Left kidney (tissue), 8 donors: ENCODE data around the gene WDR93. TPM values are rescaled to one million over a fixed set of nuclear protein-coding genes. Genes with fewer than 3 reads are reported as not detected.

Experiments
- DNase-seq: peaks from one replicate; pipeline ENCODE4 v3.0.0-alpha.2; 2013
- long read RNA-seq, 8 donors: transcript quantifications; one replicate each; lab custom pipeline, GENCODE V29; 2026
- polyA plus RNA-seq: library from polyadenylated mRNA; unstranded; fragments of 120-200 nt; gene quantifications from one replicate; pipeline ENCODE4 v1.2.1, GENCODE V29; 2013; ENCODE audit not compliant: insufficient read length

The WDR93 gene
- 3.7 TPM for polyA plus RNA-seq
- long read RNA-seq, donor 1, partial matches to known transcripts = 34 of 35 reads
- long read RNA-seq, donor 1, other reads (novel, unspliced or antisense) = 0 of 35 reads
- long read RNA-seq, donor 2 = 0 reads
- long read RNA-seq, donor 3 = 0 reads
- long read RNA-seq, donor 4 = 0 reads
- long read RNA-seq, donor 5, partial matches to known transcripts = 0 of 1 reads
- long read RNA-seq, donor 5, other reads (novel, unspliced or antisense) = 0 of 1 reads
- long read RNA-seq, donor 6, partial matches to known transcripts = 0 of 1 reads
- long read RNA-seq, donor 6, other reads (novel, unspliced or antisense) = 0 of 1 reads
- long read RNA-seq, donor 7, partial matches to known transcripts = 0 of 1 reads
- long read RNA-seq, donor 7, other reads (novel, unspliced or antisense) = 0 of 1 reads
- long read RNA-seq, donor 8 = 0 reads

DNA sequence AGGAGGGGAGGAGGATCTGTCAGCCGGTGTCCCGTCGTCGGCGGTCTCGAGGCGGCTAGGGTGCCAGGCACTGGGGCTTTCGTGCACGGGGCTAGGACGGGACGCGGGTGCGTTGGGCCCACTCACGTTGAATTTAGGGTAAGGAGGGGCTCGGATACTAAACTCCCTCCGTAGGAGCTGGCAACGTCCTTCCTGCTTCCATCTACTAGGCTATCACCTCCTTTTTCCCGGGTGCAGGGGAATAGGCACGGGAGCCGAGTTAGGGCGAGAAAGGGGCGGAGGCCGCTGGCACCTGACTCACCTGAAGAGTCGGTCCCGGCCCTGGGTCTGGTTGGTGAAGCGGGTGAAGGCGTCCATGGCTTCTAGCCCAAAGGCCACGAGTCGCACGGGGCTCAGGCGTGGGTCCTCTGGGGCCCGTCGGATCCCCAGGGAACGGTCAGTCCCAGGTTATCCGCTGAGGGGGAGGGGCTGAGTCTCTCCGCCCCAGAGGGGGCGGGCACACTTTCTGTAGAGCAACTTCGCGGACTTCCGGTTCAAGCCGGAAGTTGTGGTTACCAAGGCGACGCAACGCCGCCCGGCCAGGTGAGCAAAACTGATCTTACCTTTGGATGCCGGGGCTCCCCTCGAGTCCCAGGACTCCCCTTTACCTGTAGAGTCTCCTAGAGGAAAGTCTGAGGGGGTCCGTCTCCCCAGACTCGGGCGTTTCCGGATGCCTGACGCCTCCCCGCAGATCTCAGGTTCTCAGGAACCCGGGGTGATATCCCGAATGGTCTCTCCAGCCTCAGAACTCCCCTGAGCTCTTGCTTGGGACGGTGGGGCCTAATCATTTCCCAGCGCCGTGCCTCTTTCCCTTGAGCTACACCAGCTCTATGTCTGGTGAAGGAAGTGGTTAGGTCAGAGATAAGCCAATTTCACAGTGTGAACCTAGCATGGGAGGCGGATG lies at the start of gene WDR93, which contains the start of gene PEX11A:
Gene WDR93, plus strand, starts transcription at position 536 of the 943 bp plus-strand sequence. CDS start 10,936 bp downstream, outside the sequence.
Gene PEX11A, minus strand, starts transcription at position 479 of the 943 bp plus-strand sequence. Its CDS starts 122 bp downstream, at position 357.
- peak; percentile 83 for DNase-seq

DNA sequence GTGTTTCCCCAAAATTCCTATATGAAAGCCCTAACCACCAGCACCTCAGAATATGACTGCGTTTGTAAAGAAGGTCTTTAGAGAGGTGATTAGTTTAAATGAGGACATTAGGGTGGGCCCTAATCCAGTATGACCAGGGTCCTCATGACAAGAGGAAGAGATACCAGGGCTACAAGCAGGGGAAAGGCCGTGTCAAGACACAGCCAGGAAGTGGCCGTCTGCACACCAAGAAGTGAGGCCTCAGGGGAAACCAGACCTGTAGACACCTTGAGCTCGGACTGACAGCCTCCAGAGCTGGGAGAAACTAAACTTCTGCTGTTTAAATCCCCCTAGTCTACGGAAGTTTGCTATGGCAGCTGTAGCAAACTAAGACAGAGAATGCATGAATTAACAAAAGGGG lies 49.6 kb upstream of the WDR93 start:
- no peak for DNase-seq

- DNase-seq = no peak
Measured at GRCh38 chr15:89642106-89642505, 48.5 kb upstream of the WDR93 start.

GRCh38 chr15:89645680-89646079 lies 44.9 kb upstream of the WDR93 start:
- DNase-seq = no peak

DNA sequence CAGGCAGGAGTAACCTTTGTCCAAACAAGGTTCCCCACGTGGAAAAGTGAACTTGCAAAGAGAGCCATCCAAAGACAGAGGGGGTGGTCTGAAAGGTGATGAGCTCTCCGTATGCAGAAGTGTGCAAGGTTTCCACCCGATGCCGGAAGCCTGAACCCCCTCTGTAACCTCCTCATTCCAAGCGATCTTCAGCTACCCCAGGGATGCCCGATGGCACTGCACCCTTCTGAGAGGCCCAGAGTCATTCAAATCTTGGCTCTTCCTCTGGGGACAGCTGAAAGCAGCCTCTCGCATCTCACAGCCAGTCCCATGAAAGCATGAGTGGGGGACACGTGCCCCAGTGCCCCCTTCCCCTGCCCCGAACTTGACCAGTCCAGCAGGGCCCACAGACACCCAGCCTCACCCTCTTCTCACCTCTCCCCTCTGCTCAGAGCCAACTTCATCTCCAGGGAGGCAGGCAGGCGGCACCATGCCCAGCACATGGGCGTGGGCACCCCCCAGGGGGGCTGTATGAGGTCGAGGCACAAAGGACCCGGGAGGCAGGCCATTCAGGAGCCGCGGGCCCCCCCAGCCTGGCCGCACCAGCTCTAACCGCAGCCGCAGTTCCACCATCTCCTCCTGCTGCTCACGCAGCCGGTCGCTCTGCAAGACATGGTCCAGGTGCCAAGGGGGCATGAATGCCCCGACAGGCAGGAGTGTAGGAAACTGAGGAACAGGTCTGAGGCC lies 44.0 kb upstream of the WDR93 start:
- DNase-seq = no peak

DNA sequence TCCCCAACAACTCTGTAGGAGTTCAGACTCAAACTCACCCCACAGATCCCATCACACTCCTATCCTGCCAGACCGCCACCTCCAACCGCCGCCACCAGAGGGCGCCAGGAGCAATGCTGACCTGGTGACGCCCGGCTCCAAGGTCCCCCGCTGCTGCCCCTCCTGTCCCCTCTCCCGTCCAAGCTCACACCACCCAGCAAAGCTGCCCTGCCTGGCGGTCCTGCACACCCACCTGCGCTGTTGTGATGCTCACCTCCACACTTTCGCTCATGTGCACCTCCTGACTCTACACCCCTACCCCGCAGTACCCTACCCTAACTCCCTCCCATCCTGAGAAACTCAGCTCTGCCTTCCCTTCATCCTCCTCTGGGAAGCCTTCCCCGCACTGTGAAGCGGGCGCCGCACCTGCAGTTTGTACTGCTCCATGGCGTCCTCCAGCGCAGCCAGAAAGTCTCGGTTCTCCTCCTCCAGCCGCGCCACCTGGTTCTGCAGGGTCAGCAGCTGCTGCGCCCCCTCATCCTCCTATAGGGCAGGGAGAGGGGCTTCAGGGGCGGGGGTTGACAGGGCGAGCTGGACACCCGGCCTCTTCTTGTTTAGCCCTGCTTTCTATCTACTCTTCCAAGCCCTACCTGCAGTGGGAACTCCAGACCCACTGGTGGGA lies 43.3 kb upstream of the WDR93 start:
- no peak for DNase-seq

DNA sequence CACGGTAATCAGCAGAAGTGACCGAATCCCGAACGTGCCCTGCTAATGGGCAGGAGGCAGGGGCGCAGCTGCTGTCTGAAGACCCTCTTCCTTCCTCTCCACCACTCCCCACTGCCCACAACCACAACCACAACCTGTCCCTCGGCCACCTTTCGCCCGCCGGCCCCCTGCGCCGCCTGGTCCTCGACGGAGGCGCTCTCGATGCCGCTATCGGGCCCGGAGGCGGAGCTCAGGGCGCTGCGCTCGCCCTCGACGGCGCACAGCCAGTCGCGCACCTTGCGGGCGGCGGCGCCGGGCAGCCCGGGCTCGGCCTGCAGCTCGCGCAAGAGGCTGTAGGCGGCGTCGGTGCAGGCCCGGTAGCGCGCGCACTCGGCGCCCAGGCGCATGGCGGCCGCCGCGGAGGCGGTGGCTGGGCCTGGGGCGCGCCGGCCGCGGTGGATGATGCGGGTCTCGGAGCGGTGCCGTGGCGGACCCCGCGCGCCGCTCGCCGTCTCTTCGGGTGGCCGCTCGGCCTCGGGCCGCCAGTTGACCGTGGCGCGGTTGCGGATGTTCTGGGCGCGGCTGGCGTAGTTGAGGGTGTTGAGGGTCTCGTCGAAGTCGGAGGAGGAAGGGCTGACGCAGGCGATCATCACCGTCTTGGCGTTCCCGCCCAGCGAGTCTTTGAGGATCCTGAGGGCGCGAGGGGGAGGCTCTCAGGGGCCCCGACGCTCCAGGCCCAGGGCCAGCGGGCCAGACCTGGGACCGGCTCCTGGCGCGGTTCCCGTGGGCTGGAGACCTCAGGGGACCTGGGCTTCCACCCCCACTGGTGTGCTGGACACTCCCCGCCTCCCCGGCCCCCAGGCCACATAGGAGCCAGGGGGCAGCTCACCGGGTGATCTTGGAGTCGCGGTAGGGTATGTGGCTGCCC lies 42.3 kb upstream of the WDR93 start:
- DNase-seq = no peak

GRCh38 chr15:89649013-89649625 lies 41.5 kb upstream of the WDR93 start:
- no peak for DNase-seq

- no peak for DNase-seq
Measured at GRCh38 chr15:89649716-89650115, 40.9 kb upstream of the WDR93 start.

DNA sequence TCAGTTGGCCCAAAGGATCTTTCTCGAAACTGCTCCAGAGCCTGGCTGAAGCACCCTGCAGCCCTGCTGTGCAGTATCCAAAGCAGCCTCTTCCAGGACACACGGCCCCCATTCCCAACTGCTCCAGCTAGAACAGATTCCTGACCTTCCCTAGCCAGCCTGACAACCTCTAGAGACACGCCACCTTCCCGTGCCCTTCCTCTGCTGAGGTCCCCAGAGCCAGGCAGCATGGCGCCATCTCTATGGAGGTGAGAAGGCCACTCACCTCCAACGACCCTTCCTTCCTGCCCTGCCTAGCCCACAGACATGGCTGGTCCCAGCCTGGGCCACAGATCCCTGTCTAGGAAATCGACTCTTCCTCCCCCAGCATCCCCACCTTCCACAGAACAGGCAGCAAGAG lies 38.5 kb upstream of the WDR93 start:
- DNase-seq = no peak

DNA sequence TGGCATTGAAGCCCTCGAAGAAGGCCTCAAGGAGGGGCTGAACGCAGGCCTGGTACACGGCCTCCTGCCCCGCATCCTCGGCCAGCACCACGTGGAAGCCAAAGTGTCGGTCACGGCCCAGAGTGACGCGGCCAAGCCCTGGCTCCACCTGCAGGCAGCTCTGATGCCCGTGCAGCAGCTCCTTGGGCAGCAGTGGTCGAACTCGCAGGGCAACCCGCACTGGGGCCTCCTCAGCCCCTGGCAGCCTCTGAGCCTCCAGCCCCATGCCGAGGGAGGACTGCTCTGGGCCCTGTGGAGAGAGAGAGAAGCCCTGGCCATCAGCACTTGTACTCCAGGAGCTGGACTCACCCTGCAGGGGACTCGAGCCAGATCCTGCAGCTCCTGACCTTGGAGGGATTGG lies 37.9 kb upstream of the WDR93 start:
- DNase-seq = no peak

GRCh38 chr15:89653578-89653977 lies 37.0 kb upstream of the WDR93 start:
- no peak for DNase-seq

DNA sequence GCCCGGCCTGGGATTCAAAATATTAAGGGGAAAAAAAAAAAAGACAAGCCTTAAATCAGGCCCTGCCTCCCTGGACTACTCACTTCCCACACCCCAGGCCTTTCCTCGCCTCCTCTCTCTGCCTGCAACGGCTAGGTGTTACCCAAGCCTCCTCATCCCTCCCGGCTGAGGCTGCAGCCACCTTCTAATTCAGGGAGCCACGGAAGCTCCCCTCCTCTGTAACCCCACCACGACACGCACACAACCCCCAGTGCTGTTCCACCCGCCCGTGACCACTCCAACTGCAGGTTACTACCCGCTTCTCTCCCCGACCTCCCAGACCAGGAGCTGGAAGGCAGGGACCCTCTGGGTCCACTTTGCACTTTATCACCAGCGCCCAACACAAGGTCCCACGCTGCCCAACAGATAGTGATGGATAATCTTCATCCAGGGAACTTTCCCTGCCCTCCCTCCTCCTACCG lies 36.3 kb upstream of the WDR93 start:
- no peak for DNase-seq

DNA sequence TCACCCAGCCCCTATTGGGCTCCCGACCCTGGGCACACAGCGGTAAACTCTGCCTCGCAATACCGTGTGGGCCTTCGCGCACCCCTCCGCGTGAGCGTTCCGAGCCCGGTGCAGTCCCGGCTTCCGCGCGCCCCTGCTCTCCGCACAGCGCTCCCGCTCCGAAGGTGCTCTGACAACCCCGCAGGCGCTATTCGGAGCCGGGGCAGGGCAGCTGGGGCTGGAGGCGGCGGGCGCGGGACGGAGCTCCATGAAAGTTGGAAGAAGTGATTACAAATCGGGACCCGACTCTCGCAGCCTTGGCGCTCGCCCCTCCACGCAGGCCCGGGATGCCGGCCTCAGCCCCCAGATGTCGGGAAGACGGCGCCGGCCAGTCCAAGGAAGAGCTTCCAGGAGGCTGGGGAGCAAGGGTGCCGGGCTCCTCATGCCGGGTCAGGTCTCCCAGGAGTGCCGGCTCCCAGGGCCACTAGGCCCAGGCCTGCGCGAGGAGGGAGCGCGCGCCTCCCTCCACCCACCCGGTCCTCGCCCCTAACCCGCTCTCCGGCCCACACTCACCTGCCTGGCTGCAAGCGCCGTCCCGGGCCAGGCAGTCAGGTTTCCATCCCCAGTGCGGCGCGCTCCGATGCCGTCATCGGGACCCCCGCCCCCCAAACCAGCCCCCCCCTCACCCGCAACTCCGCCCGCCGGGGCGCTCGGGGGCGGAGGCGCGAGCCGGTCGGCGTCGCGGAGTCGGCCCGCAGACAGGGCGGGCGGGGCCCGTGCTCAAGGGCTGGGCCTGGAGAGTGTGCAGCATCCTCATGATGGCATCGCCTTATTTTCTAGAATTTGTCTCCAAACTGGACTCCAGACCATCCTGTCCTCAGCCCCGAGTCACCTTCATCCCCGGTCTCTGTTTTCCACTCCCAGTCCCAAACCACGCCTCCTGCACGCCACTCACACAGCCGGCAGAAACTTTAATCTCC lies 35.5 kb upstream of the WDR93 start, which contains the start of gene KIF7:
Gene KIF7, minus strand, starts transcription at position 621 of the 959 bp plus-strand sequence. CDS start 2,537 bp downstream, outside the sequence.
- peak; percentile 68 for DNase-seq

GRCh38 chr15:89656116-89656815 lies 34.3 kb upstream of the WDR93 start:
- no peak for DNase-seq

GRCh38 chr15:89657686-89658200 lies 32.9 kb upstream of the WDR93 start:
- DNase-seq = no peak

DNA sequence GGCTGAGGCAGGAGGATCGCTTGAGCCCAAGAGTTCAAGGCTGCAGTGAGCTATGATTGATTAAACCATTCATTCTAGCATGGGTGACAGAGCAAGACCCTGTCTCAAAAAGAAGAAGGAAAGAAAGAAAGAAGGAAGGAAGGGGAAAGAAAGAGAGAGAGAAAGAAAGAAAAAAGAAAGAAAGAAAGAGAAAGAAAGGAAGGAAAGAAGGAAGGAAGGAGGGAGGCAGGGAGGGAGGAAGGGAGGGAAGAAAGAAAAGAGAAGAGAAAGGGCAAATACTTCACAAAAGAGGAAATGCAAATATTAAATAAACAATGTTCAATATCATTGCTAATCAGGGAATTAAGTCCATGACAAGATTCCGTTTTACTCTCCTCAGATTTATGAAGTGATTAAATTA lies 31.3 kb upstream of the WDR93 start:
- no peak for DNase-seq

- DNase-seq = no peak
Measured at GRCh38 chr15:89660556-89660955, 30.1 kb upstream of the WDR93 start.
